GM19238 (cell line): Measurements from ENCODE around the gene COL19A1.
"Not testable (repeated sequence)": the region's sequence is repeated elsewhere in the genome, so short reads cannot be mapped to it uniquely, and the experiment has no call there.

Source experiments
- DNase-seq: peaks from one replicate; pipeline ENCODE4 v3.0.0; 2011; ENCODE audit warnings: low spot score; ENCODE audit not compliant: insufficient read length

Gene COL19A1

DNA sequence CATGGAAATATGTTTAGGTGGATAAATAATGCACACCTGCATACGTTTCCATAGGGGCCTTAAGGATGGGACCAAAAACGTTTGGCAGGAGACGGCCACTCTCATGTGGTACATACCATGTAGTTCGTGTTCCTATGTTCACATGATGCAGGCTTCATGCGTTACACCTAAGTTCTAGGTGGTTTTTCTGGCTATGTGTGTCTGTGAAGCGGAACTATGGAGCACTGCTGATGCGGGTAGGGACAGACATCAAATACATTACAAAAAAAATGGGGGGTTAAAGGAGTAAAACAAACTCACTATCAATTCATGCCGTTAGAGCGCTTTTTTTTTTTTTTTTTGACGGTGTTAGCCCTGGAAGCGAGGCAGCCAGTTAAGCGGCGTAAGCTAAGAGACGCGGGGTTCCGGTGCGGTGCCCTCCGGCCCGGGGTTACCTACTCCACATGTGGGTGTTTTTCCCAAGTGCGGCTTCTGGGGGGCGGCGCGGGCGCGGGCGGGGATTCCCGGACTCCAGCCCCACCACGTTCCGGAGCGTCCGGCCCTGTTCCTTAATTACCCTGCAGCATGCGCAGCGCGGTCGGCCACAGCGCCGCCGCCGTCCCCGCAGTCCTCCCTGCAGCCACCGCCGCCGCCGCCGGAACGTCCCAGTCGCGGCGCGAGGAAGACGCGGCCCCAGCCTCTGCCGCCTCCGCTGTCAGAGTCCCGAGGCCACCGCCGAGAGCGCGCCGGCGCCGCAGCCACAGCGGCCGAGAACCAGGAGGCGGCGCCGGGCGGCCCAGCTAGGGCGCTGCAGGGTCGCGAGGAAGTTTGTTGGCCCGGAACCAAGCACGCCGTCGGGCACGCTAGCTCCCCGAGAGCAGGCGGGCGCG is 648 bp downstream of the COL19A1 start:
- DNase-seq = peak; percentile 16

- DNase-seq = no peak
Observed at GRCh38 chr6:69867639-69867976, 1.3 kb downstream of the COL19A1 start.

DNA sequence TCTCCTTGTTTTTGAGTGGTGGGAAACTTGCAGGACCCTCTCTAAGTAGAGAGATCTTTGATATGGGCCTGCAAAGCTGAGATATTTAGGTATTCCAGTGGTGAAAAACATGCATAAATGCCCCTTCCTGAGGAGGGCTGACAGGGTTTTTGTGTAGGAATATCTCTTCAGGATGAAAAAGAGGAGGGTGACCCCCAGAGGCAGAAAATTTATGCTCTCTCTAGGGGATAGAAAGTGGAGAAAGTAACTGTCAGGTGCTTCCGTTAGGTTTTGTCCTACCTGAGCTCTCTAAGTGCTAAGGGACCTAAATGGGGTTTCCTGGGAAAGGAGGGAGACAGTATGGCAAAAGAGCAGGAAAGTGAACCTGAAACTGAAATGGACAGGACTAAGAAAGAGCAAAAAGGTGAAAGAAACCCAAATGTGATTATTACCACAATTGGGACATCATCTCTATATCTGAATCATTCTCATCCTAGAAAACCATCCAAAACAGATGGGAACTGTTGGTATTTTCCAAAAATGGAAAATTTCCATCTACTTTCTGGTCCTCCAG is 2.0 kb downstream of the COL19A1 start:
- no peak for DNase-seq

DNA sequence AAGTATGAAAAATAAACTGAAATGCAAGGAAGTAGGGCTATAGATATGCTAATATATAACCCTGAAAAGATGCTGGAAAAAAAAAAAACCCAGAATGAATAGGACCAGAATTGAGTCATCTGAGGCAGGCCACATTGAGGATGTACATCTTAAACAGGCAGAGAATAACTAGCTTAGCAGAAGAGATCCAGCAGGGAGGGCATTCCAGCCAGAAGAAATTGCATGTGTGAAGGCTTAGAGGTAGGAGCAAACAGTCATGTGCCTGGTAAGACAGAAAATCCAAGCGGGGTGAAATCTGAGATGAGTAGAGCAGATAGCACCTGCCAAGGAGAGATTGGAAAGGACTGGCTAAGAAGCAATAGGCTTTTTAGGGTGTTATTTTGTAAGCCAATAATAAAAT is 2.6 kb downstream of the COL19A1 start:
- no peak for DNase-seq

DNA sequence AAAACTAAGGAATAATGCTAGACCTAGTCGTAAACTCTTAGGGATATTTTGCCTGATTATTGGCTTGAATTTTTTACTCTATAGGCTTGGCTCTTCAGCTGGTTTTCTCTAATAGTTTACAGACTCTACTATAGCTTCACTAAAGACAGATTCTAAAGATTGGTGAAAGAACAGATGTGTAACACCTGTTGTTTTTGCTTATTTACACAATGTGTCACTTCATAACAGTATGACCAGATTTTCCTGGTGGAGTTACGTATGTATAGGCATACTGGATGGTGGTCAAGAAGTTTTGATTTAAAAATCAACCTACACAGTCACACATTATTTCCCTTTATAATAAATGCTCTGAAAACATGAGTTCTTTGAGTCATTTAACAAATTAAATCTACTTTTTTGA is 4.8 kb downstream of the COL19A1 start:
- no peak for DNase-seq

GRCh38 chr6:69873291-69873690 is 6.9 kb downstream of the COL19A1 start:
- no peak for DNase-seq

- DNase-seq = no peak
Observed at GRCh38 chr6:69875715-69876114, 9.4 kb downstream of the COL19A1 start.

- no peak for DNase-seq
Observed at GRCh38 chr6:69878795-69879194, 12.4 kb downstream of the COL19A1 start.

- DNase-seq = no peak
Observed at GRCh38 chr6:69880601-69881000, 14.2 kb downstream of the COL19A1 start.

GRCh38 chr6:69881322-69882151 is 15.2 kb downstream of the COL19A1 start:
- DNase-seq = no peak

GRCh38 chr6:69883551-69883950 is 17.2 kb downstream of the COL19A1 start:
- no peak for DNase-seq

GRCh38 chr6:69884231-69884630 is 17.9 kb downstream of the COL19A1 start:
- DNase-seq = no peak

- DNase-seq = no peak
Observed at GRCh38 chr6:69887026-69887425, 20.7 kb downstream of the COL19A1 start.

- DNase-seq = no peak
Observed at GRCh38 chr6:69887714-69888345, 21.5 kb downstream of the COL19A1 start.

GRCh38 chr6:69888482-69889233 is 22.3 kb downstream of the COL19A1 start:
- no peak for DNase-seq

- not testable (repeated sequence) for DNase-seq
Observed at GRCh38 chr6:69889234-69889974, 23.0 kb downstream of the COL19A1 start.

GRCh38 chr6:69892561-69892960 is 26.2 kb downstream of the COL19A1 start:
- DNase-seq = not testable (repeated sequence)

DNA sequence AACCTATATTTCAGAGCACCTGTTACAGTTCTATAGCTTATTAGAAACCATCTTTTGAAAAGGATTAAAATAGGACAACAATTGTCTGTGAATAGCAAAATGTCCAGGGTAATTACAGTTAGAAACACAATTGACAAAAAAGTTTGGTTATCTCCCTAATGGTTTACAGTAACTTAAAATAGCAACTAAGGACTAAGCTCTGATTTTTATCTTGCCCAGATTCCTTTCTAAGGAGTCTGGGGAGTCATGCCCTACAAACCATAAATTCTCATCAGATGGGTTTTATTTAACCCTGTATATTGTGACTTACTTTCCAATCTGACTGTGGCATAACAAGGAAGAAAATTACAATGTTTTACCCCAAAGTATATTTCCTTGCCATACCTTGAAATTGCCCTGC is 26.9 kb downstream of the COL19A1 start:
- DNase-seq = not testable (repeated sequence)

GRCh38 chr6:69894578-69895347 is 28.4 kb downstream of the COL19A1 start:
- no peak for DNase-seq

- DNase-seq = no peak
Observed at GRCh38 chr6:69895396-69895795, 29.0 kb downstream of the COL19A1 start.
